WTC11 (cell line): Measurements from ENCODE around the gene RANBP3.
A peak's percentile ranks its signal among the peaks of the same experiment; 100 is the strongest.

Source experiments
- ATF2 ChIP-seq: sonication (generic); formaldehyde crosslinking; IDR thresholded peaks from 2 replicates; pipeline ENCODE4 v1.8.1; 2022; ENCODE audit warnings: low read depth, missing genetic modification reagents, borderline replicate concordance
- ATF3 ChIP-seq: sonication (generic); formaldehyde crosslinking; conservative IDR thresholded peaks from 2 replicates; pipeline ENCODE4 v1.8.1; 2022; ENCODE audit warnings: mild to moderate bottlenecking, missing genetic modification reagents
- CREB1 ChIP-seq: sonication (generic); formaldehyde crosslinking; IDR thresholded peaks from 2 replicates; pipeline ENCODE4 v1.8.0; 2023; ENCODE audit warnings: mild to moderate bottlenecking, missing genetic modification reagents
- CTCF ChIP-seq: fragments of 200-600 bp; IDR thresholded peaks from 2 replicates; pipeline ENCODE4 v1.8.0; 2022; ENCODE audit warnings: antibody characterized with exemption
- ESRRA ChIP-seq: sonication (generic); formaldehyde crosslinking; IDR thresholded peaks from 2 replicates; pipeline ENCODE4 v1.8.1; 2022; ENCODE audit warnings: mild to moderate bottlenecking, missing genetic modification reagents, borderline replicate concordance
- GABPB1 ChIP-seq: sonication (generic); formaldehyde crosslinking; IDR thresholded peaks from 2 replicates; pipeline ENCODE4 v1.8.1; 2023; ENCODE audit warnings: mild to moderate bottlenecking, missing genetic modification reagents
- JUN ChIP-seq: sonication (generic); formaldehyde crosslinking; IDR thresholded peaks from 2 replicates; pipeline ENCODE4 v1.8.0; 2023; ENCODE audit warnings: mild to moderate bottlenecking, missing genetic modification reagents
- KAT7 ChIP-seq: sonication (generic); formaldehyde crosslinking; IDR thresholded peaks from 2 replicates; pipeline ENCODE4 v1.8.1; 2023; ENCODE audit warnings: missing genetic modification reagents, mild to moderate bottlenecking, borderline replicate concordance
- MAX ChIP-seq: sonication (generic); formaldehyde crosslinking; IDR thresholded peaks from 2 replicates; pipeline ENCODE4 v1.8.0; 2022; ENCODE audit warnings: mild to moderate bottlenecking, missing genetic modification reagents
- NR2C2 ChIP-seq: sonication (generic); formaldehyde crosslinking; IDR thresholded peaks from 2 replicates; pipeline ENCODE4 v1.8.0; 2022; ENCODE audit warnings: mild to moderate bottlenecking, missing genetic modification reagents
- TF ChIP-seq, protein P1 (sequence below): sonication (generic); formaldehyde crosslinking; IDR thresholded peaks from 2 replicates; pipeline ENCODE4 v1.8.1; 2023; ENCODE audit warnings: mild to moderate bottlenecking, moderate library complexity, missing genetic modification reagents
- TF ChIP-seq, protein P2 (sequence below): sonication (generic); formaldehyde crosslinking; IDR thresholded peaks from 2 replicates; pipeline ENCODE4 v1.8.0; 2023; ENCODE audit warnings: missing genetic modification reagents
- TF ChIP-seq, protein P3 (sequence below): sonication (generic); formaldehyde crosslinking; IDR thresholded peaks from 2 replicates; pipeline ENCODE4 v1.8.1; 2022; ENCODE audit warnings: missing genetic modification reagents, borderline replicate concordance
- TF ChIP-seq, protein P4 (sequence below): sonication (generic); formaldehyde crosslinking; IDR thresholded peaks from 2 replicates; pipeline ENCODE4 v1.8.1; 2023; ENCODE audit warnings: mild to moderate bottlenecking, missing genetic modification reagents, moderate library complexity

DNA sequence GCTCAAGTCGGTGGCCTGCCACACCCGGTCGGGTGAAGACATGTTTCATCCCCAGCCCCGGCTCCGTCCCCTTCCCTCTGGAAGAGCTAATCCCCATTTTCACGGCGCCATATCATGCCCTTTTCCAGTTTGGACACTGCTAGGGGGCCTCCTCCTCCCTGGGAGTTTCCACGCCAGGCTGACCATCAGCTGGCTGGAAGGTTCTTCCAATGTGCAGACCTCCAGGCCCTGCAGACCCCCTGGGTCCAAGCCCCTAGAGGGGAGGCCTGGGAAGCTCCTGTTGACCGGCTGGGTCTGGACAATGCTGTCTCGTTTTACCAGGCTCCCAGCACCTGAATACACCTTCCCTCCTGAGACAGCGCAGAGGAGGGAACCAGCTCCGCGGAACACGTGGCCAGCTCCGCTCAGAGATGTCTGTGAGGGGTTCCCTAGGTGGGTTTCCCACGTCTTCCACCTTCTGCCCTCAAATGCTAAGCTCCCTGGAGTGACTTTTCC is 44.7 kb upstream of the RANBP3 start:
- TF ChIP-seq CTCF = peak; percentile 14; the same call in 1 of the 2 replicates
- TF ChIP-seq, protein P1, sequence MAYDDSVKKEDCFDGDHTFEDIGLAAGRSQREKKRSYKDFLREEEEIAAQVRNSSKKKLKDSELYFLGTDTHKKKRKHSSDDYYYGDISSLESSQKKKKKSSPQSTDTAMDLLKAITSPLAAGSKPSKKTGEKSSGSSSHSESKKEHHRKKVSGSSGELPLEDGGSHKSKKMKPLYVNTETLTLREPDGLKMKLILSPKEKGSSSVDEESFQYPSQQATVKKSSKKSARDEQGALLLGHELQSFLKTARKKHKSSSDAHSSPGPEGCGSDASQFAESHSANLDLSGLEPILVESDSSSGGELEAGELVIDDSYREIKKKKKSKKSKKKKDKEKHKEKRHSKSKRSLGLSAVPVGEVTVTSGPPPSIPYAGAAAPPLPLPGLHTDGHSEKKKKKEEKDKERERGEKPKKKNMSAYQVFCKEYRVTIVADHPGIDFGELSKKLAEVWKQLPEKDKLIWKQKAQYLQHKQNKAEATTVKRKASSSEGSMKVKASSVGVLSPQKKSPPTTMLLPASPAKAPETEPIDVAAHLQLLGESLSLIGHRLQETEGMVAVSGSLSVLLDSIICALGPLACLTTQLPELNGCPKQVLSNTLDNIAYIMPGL (CRISPR knock-in tag) = no peak
- 0 out of 2 replicates have a peak, but pooled peaks have one; percentile 22 for TF ChIP-seq MAX (CRISPR knock-in tag)
- no peak for TF ChIP-seq ATF3 (CRISPR knock-in tag)
- TF ChIP-seq GABPB1 = no peak
- TF ChIP-seq, protein P2, sequence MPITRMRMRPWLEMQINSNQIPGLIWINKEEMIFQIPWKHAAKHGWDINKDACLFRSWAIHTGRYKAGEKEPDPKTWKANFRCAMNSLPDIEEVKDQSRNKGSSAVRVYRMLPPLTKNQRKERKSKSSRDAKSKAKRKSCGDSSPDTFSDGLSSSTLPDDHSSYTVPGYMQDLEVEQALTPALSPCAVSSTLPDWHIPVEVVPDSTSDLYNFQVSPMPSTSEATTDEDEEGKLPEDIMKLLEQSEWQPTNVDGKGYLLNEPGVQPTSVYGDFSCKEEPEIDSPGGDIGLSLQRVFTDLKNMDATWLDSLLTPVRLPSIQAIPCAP = no peak
- no peak for TF ChIP-seq JUN
- no peak for TF ChIP-seq ATF2 (CRISPR knock-in tag)
- TF ChIP-seq CREB1 (CRISPR knock-in tag) = no peak
- TF ChIP-seq, protein P3, sequence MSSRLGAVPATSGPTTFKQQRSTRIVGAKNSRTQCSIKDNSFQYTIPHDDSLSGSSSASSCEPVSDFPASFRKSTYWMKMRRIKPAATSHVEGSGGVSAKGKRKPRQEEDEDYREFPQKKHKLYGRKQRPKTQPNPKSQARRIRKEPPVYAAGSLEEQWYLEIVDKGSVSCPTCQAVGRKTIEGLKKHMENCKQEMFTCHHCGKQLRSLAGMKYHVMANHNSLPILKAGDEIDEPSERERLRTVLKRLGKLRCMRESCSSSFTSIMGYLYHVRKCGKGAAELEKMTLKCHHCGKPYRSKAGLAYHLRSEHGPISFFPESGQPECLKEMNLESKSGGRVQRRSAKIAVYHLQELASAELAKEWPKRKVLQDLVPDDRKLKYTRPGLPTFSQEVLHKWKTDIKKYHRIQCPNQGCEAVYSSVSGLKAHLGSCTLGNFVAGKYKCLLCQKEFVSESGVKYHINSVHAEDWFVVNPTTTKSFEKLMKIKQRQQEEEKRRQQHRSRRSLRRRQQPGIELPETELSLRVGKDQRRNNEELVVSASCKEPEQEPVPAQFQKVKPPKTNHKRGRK (CRISPR knock-in tag) = no peak
- no peak for TF ChIP-seq ESRRA
- TF ChIP-seq NR2C2 (CRISPR knock-in tag) = no peak
- TF ChIP-seq, protein P4, sequence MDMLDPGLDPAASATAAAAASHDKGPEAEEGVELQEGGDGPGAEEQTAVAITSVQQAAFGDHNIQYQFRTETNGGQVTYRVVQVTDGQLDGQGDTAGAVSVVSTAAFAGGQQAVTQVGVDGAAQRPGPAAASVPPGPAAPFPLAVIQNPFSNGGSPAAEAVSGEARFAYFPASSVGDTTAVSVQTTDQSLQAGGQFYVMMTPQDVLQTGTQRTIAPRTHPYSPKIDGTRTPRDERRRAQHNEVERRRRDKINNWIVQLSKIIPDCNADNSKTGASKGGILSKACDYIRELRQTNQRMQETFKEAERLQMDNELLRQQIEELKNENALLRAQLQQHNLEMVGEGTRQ (CRISPR knock-in tag) = no peak
- TF ChIP-seq KAT7 (CRISPR knock-in tag) = no peak
